Endodermal cell (in vitro differentiated cells): ENCODE results near the gene ACOD1. TPM values are rescaled to one million over a fixed set of nuclear protein-coding genes. Genes with fewer than 3 reads are reported as not detected.
A peak's percentile ranks its signal among the peaks of the same experiment; 100 is the strongest.

Source experiments
- DNase-seq: peaks from one replicate; pipeline ENCODE4 v3.0.0-alpha.2; 2017
- H3K27ac ChIP-seq: 2 replicates; pipeline ENCODE4 v1.5.1; 2013; ENCODE audit warnings: mild to moderate bottlenecking, low read depth, low read length, moderate library complexity
- H3K27me3 ChIP-seq: 2 replicates; pipeline ENCODE4 v1.6.1; 2013; ENCODE audit warnings: mild to moderate bottlenecking, low read length, moderate library complexity; ENCODE audit not compliant: insufficient read depth, control insufficient read depth, poor library complexity, severe bottlenecking
- H3K36me3 ChIP-seq: 2 replicates; pipeline ENCODE4 v1.7.0; 2013; ENCODE audit warnings: mild to moderate bottlenecking, low read length, moderate library complexity; ENCODE audit not compliant: control insufficient read depth, insufficient read depth
- H3K4me1 ChIP-seq: one replicate; pipeline ENCODE4 v1.7.0; 2013; ENCODE audit warnings: low read length; ENCODE audit not compliant: control insufficient read depth, insufficient read depth
- H3K4me3 ChIP-seq: 2 replicates; pipeline ENCODE4 v1.5.1; 2013; ENCODE audit warnings: mild to moderate bottlenecking, low read length, moderate library complexity
- H3K9ac ChIP-seq: 2 replicates; pipeline ENCODE4 v1.6.1; 2013; ENCODE audit warnings: mild to moderate bottlenecking, low read length, moderate library complexity; ENCODE audit not compliant: poor library complexity, severe bottlenecking; ENCODE audit errors: extremely low read depth
- H3K9me3 ChIP-seq: 2 replicates; pipeline ENCODE4 v1.6.1; 2013; ENCODE audit warnings: mild to moderate bottlenecking, low read length, moderate library complexity; ENCODE audit not compliant: control insufficient read depth
- H3K27ac Mint-ChIP-seq: 2 replicates; pipeline ENCODE4 v1.8.0; 2020; ENCODE audit warnings: mixed read lengths
- H3K27me3 Mint-ChIP-seq: 2 replicates; pipeline ENCODE4 v1.8.0; 2021; ENCODE audit warnings: mild to moderate bottlenecking, mixed read lengths; ENCODE audit not compliant: insufficient read depth
- H3K36me3 Mint-ChIP-seq: 2 replicates; pipeline ENCODE4 v1.8.0; 2020; ENCODE audit warnings: low read depth, mixed read lengths
- H3K4me1 Mint-ChIP-seq: 2 replicates; pipeline ENCODE4 v1.8.0; 2020; ENCODE audit warnings: mixed read lengths
- H3K4me3 Mint-ChIP-seq: 2 replicates; pipeline ENCODE4 v1.8.0; 2020; ENCODE audit warnings: mild to moderate bottlenecking, moderate library complexity, mixed read lengths
- H3K9me3 Mint-ChIP-seq: 2 replicates; pipeline ENCODE4 v1.8.0; 2020; ENCODE audit warnings: mild to moderate bottlenecking, mixed read lengths
- WGBS, 2 experiments: methylation state at CpG; one replicate each; pipeline versions ENCODE4 v1.1.5 to v1.1.7; 2013; ENCODE audit warnings: missing lambda C conversion rate in 2 of 2, mixed read lengths in 1 of 2; ENCODE audit not compliant: insufficient coverage in 1 of 2, insufficient read length in 1 of 2; 5-methylcytosine and 5-hydroxymethylcytosine counted together
- total RNA-seq, 2 donors: library from RNA; stranded (reverse); fragmentation: NEBNext Ultra II Directional in 1 of 2; extraction: Animal tissue kit (Norgen Biotek cat#: 25700) in 1 of 2; gene quantifications; 2 replicates in 1 of 2; 3 replicates in 1 of 2; pipeline ENCODE4 v1.2.1, GENCODE V29; 2021
- TF ChIP-seq, protein P1 (sequence below): fragments of 200-600 bp; sonication (generic); conservative IDR thresholded peaks from 2 replicates; pipeline ENCODE4 v1.5.0; 2021; ENCODE audit warnings: antibody characterized with exemption, mild to moderate bottlenecking

Gene ACOD1
- total RNA-seq, 2 donors from 2014 or later, result not detected

DNA sequence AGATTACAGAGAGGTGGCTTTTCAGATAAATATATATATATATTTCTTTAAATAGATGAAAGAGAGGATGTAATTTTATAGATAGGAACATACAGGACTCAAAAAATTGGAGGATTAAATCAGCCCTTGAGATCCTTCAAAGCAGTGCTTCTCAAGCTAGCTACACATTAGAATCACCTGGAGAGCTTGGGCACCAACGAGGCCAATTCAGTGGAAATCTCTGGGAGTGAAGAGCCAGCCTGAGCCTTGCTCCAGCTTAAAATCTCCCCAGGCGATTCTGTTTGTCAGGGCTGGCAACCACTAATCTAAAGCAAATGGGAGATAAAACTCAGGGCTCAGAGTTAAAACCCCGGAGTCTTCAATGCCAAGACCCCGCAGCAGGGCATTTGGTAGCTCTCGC lies 28.6 kb downstream of the ACOD1 start:
- no peak overlapping the region for H3K9ac ChIP-seq
- no peak overlapping the region for H3K27ac Mint-ChIP-seq
- peaks cover 27% of the 10 kb centered on the region for H3K27me3 Mint-ChIP-seq
- peaks cover 20% of the 10 kb centered on the region for H3K4me1 Mint-ChIP-seq
- 85 to 98% methylated on average over 5 of the region's 5 CpGs for WGBS, 2 experiments
- H3K36me3 Mint-ChIP-seq, result no peaks in the 10 kb centered on the region
- H3K4me3 Mint-ChIP-seq, result no peak overlapping the region
- no peaks in the 10 kb centered on the region for H3K9me3 ChIP-seq
- no peak overlapping the region for H3K4me3 ChIP-seq
- H3K27ac ChIP-seq, result no peak overlapping the region
- TF ChIP-seq, protein P1, sequence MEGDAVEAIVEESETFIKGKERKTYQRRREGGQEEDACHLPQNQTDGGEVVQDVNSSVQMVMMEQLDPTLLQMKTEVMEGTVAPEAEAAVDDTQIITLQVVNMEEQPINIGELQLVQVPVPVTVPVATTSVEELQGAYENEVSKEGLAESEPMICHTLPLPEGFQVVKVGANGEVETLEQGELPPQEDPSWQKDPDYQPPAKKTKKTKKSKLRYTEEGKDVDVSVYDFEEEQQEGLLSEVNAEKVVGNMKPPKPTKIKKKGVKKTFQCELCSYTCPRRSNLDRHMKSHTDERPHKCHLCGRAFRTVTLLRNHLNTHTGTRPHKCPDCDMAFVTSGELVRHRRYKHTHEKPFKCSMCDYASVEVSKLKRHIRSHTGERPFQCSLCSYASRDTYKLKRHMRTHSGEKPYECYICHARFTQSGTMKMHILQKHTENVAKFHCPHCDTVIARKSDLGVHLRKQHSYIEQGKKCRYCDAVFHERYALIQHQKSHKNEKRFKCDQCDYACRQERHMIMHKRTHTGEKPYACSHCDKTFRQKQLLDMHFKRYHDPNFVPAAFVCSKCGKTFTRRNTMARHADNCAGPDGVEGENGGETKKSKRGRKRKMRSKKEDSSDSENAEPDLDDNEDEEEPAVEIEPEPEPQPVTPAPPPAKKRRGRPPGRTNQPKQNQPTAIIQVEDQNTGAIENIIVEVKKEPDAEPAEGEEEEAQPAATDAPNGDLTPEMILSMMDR, result no peak
- peaks cover 10% of the 10 kb centered on the region for H3K4me1 ChIP-seq
- no peaks in the 10 kb centered on the region for H3K36me3 ChIP-seq
- no peak for DNase-seq
- no peaks in the 10 kb centered on the region for H3K9me3 Mint-ChIP-seq
- H3K27me3 ChIP-seq, result peaks cover 24% of the 10 kb centered on the region

DNA sequence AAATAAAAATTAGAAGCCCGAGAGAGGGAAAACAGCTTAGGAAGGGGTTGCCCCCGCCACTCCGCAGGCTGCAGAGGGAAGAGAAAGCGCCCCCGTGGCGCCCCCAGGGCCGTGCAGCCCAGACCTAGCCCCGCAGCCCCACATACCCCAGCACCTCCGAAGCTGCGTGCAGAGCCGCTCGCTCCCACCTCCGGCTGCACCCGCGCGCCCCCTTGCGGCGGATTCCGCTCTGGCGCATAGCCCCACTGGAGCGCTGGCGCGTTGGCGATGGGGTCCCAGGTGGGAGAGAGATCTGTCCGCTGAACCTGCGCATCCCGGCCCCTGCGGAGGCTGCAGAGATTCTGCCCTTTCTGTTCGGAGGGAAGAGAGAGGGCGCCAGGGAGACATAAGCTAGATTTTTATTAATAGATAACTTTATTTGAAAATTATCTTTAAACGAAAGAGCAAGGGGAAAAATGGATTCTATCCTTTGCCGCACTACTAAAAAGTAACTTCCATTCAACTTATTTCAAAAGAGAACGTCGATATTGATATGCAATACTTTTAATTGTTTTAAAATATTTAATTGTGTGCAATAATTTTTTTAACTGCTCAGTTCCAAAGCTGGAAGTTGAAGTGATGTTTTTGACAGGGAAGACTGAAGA lies 31.9 kb downstream of the ACOD1 start:
- WGBS, 2 experiments, result 6% methylated on average over 31 of the region's 34 CpGs; no CpG with 5 or more reads in 1 of the 2 experiments
- peaks cover 9% of the 10 kb centered on the region for H3K4me1 Mint-ChIP-seq
- no peaks in the 10 kb centered on the region for H3K36me3 Mint-ChIP-seq
- H3K27ac Mint-ChIP-seq, result no peak overlapping the region
- Histone ChIP-seq H3K36me3 (no peaks in the 10 kb centered on the region), H3K9me3 (no peaks in the 10 kb centered on the region), H3K27me3 (peaks cover 29% of the 10 kb centered on the region), H3K27ac (no peak overlapping the region), H3K4me1 (peaks cover 7% of the 10 kb centered on the region), H3K4me3 (no peak overlapping the region), H3K9ac (no peak overlapping the region)
- H3K27me3 Mint-ChIP-seq, result peaks cover 37% of the 10 kb centered on the region
- TF ChIP-seq, protein P1, result peak; percentile 98
- H3K9me3 Mint-ChIP-seq, result no peaks in the 10 kb centered on the region
- DNase-seq, result peak; percentile 99
- H3K4me3 Mint-ChIP-seq, result no peak overlapping the region

DNA sequence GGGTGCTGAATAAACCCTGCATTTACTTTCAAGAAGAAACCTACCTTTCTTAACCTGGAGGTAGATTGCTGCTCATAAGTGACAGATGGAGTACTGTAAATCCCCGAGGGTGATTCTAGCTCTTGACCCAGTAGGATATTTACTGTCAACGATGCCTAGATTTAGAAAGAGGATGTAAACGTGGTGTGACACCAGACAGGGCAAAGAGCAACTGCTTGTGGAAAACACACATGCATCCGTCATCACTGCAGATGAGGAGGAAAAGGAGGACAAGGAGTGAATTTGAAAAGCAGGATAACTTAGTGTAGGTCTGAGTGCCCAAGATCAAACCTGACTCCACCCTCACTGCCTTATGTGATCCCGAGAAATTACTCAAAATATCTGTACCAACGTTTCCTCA lies 33.8 kb downstream of the ACOD1 start:
- Mint-ChIP-seq H3K36me3 (no peaks in the 10 kb centered on the region), H3K4me1 (peaks cover 4% of the 10 kb centered on the region), H3K9me3 (no peaks in the 10 kb centered on the region), H3K27me3 (peaks cover 51% of the 10 kb centered on the region), H3K4me3 (no peak overlapping the region), H3K27ac (no peak overlapping the region)
- Histone ChIP-seq H3K9ac (no peak overlapping the region), H3K36me3 (no peaks in the 10 kb centered on the region), H3K4me1 (no peaks in the 10 kb centered on the region), H3K4me3 (no peak overlapping the region), H3K27me3 (peaks cover 47% of the 10 kb centered on the region), H3K9me3 (no peaks in the 10 kb centered on the region), H3K27ac (no peak overlapping the region)
- 82 to 84% methylated on average over 6 of the region's 6 CpGs for WGBS, 2 experiments
- no peak for DNase-seq
- TF ChIP-seq, protein P1, result no peak
